Activated naive CD4-positive, alpha-beta T cell treated with anti-CD3 and anti-CD28 coated beads, Interleukin-2, amount 50 U/mL, for 24 hours (primary cell): ENCODE results near the gene BUB1.

ENCODE experiments used
- H3K27ac Mint-ChIP-seq: one replicate; pipeline ENCODE4 v1.8.0; 2021; ENCODE audit warnings: mild to moderate bottlenecking, mixed read lengths
- H3K27me3 Mint-ChIP-seq: one replicate; pipeline ENCODE4 v1.8.0; 2021; ENCODE audit warnings: mixed read lengths
- H3K36me3 Mint-ChIP-seq: one replicate; pipeline ENCODE4 v1.8.0; 2021; ENCODE audit warnings: mixed read lengths
- H3K4me1 Mint-ChIP-seq: one replicate; pipeline ENCODE4 v1.8.0; 2021; ENCODE audit warnings: mixed read lengths
- H3K4me3 Mint-ChIP-seq: one replicate; pipeline ENCODE4 v1.8.0; 2021; ENCODE audit warnings: mild to moderate bottlenecking, mixed read lengths
- H3K9me3 Mint-ChIP-seq: one replicate; pipeline ENCODE4 v1.8.0; 2021; ENCODE audit warnings: mixed read lengths

The BUB1 gene

DNA sequence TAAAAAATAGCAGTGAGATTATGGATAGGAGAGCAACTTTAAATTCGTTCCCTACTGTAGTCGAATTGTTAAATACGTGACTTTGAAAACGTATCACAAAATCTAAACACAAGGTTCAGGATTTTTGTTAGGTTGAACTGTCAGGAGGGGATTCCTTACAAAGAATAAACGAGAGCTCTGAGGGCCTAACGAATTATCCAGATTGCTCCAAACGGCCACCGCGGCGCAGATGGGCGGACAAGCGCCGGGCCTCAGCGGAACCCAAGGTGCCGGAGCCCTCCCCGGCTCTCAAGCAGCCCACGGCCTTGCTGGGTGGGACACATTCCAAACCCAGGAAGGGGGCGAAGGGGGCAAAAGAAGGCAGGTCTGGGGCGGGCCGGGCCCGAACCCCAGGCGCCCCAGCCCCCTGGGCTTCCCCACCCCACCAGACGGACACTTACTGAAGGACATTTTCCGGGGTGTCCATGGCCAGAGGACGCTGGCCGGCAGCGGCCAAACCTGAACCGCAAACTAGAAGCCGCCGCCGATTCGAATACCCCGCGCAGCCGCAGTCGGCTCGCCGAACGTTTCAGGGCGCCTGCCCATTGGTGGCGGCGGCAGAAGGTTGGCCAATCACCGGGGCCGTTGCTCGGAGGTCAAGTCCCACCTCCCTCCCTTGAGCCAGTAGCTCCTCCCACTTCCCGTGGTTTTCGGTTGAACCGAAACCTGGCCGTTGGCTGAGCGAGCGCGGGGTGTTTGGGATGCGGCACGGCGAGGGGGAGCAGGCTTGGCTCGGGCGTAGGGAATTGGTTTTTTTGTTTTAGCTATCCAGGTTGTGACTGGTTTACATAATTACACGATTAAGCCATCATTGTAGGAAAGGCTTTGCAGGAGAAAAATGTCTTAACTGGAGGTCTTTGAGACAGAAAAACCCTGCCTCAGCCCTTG is at the start of gene BUB1:
Gene BUB1, minus strand, starts transcription at position 534 of the 927 bp plus-strand sequence. Its CDS starts 68 bp downstream, at position 466.
- Mint-ChIP-seq H3K9me3 (no peaks in the 10 kb centered on the region), H3K36me3 (no peaks in the 10 kb centered on the region), H3K27ac (peak within 1 kb of the TSS; percentile 78), H3K4me3 (peak within 1 kb of the TSS; percentile 91), H3K27me3 (no peaks in the 10 kb centered on the region), H3K4me1 (peaks cover 16% of the 10 kb centered on the region)

DNA sequence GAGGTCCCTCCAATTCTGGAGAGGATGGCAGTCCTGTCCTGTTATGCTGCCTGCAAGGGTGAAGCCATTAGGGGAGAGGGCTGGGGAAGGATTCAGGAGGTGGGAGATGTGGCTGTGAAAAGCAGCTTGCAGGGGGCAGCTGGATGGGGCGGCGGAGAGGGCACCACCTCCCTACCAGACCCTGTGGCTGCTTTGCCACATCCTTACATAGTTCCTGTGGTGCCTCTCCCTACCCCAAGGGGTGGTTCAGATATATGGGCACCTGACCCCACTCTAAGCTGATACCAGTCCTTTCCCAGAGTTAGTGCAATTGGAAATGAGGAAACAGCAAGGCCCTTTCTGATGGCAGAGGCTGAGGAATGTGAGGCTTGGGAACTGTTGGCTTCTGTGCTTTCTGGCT is 48.4 kb upstream of the BUB1 start:
- Mint-ChIP-seq H3K27me3 (peaks cover 8% of the 10 kb centered on the region), H3K9me3 (no peaks in the 10 kb centered on the region), H3K4me3 (no peak overlapping the region), H3K4me1 (no peaks in the 10 kb centered on the region), H3K36me3 (no peaks in the 10 kb centered on the region), H3K27ac (no peak overlapping the region)

DNA sequence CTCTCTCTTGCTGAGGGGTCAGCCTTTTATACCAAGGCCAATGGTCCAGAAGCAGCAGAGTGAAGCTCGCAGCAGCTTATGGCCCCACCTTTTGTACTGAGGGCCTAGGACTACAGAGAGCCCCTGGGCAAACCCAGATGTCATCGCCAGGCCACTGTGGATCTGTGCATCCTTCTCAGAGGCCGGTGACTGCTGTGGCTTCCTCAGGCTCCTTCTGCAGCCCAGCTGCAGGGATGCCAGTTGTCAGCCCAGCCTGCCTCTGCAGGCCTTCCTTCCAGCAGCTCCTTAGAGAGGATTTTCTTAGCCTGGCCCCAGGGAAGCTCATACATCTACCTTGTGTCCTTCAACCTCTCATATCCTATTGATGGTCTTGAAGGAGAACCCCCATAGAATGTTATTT is 48.0 kb upstream of the BUB1 start:
- H3K9me3 Mint-ChIP-seq = no peaks in the 10 kb centered on the region
- no peaks in the 10 kb centered on the region for H3K36me3 Mint-ChIP-seq
- no peak overlapping the region for H3K4me3 Mint-ChIP-seq
- H3K27me3 Mint-ChIP-seq = peaks cover 4% of the 10 kb centered on the region
- no peak overlapping the region for H3K27ac Mint-ChIP-seq
- no peaks in the 10 kb centered on the region for H3K4me1 Mint-ChIP-seq

DNA sequence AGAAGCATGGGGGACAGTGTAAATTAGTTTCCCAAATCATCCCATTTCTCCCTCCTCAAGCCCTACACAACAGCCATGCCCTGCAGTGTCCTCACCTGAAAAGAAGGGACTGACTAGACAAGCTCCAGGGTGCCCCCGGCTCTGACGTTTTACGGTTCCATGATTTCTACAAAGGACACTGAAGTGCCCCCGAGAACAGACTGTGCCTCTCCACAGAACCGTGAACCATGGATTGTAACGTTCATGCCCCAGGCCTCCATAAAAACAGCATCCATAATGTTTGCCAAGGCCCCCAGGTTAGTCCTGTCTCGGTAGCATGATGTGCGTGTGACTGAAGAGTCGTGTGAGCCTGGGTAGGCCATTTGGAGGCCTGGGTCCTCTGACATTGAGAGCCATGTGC is 47.5 kb upstream of the BUB1 start:
- Mint-ChIP-seq H3K36me3 (no peaks in the 10 kb centered on the region), H3K27me3 (peaks cover 2% of the 10 kb centered on the region), H3K9me3 (no peaks in the 10 kb centered on the region), H3K4me3 (no peak overlapping the region), H3K27ac (no peak overlapping the region), H3K4me1 (no peaks in the 10 kb centered on the region)

DNA sequence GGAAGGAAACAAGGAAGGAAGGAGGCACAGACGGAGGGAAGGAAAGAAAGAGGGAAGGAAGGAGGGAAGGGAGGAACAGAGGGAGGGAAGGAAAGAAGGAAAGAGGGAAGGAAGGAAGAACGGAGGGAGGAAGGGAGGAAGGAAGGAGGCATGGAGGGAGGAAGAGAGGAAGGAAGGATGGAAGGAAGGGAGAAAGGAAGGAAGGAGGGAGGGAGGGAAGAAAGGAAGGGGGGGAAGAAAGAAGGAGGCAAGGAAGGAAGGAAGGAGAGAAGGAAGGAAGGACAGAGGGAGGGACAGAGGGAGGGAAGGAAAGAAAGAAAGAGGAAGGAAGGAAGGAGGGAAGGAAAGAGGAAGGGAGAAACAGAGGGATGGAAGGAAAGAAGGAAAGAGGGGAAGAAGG is 47.0 kb upstream of the BUB1 start:
- Mint-ChIP-seq H3K4me1 (no peaks in the 10 kb centered on the region), H3K4me3 (no peak overlapping the region), H3K9me3 (no peaks in the 10 kb centered on the region), H3K36me3 (no peaks in the 10 kb centered on the region), H3K27me3 (peaks cover 2% of the 10 kb centered on the region), H3K27ac (no peak overlapping the region)

DNA sequence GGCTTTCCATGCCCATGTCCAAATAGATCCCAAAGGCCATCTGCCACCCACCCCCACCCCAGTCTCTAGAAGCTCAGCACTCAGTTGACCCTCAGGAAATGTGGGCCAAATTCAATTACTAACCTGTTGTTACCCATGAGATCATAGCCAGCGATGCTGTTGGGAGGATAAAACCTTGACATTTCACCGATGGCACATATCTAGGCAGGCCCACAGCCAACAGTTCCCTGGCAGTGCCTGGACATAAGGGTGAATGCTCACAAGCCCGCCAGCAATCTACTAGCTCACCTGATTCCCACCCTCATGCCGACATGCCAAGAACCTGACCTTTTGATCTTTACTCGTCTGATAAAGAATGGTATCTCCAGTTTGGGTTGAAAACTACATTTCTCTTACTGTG is 42.7 kb upstream of the BUB1 start:
- H3K27ac Mint-ChIP-seq = no peak overlapping the region
- H3K27me3 Mint-ChIP-seq = peaks cover 11% of the 10 kb centered on the region
- H3K4me1 Mint-ChIP-seq = no peaks in the 10 kb centered on the region
- H3K4me3 Mint-ChIP-seq = no peak overlapping the region
- H3K36me3 Mint-ChIP-seq = no peaks in the 10 kb centered on the region
- no peaks in the 10 kb centered on the region for H3K9me3 Mint-ChIP-seq

DNA sequence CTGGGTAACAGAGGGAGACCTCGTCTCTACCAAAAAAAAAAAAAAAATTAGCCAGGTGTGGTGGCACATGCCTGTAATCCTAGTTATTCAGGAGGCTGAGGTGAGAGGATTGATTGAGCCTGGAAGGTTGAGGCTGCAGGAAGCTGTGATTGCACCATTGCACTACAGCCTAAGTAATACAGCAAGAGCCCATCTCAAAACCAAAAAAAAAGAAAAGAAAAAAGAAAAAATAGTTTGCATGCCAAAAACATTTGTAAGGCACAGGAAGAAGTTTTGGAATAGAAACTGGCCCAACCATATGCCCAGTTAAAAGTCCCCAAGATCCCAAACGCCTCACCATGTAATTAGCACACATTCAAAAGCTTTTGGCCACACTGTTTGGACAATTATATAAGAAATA is 41.1 kb upstream of the BUB1 start:
- no peak overlapping the region for H3K27ac Mint-ChIP-seq
- H3K9me3 Mint-ChIP-seq = no peaks in the 10 kb centered on the region
- no peaks in the 10 kb centered on the region for H3K36me3 Mint-ChIP-seq
- no peaks in the 10 kb centered on the region for H3K4me1 Mint-ChIP-seq
- peaks cover 19% of the 10 kb centered on the region for H3K27me3 Mint-ChIP-seq
- H3K4me3 Mint-ChIP-seq = no peak overlapping the region

DNA sequence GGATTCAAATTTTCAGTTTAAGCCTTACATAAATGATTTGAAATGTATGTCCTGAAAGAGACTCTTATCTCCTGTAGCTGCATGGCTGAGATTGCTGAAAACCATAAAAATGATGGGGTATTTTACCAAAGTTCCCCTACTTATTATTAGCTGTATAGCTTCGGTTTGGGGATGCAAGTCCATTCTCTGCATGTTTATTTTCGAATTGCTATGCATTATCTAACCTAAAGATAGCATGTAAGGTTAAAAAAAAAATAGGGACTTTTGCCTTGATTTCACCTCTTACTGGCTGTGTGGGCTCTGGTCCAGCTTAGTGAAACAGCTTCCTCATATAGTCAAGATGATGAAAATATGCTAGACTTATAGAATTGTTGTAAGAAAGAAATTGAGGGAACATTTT is 40.5 kb upstream of the BUB1 start:
- H3K27ac Mint-ChIP-seq = no peak overlapping the region
- H3K27me3 Mint-ChIP-seq = peaks cover 19% of the 10 kb centered on the region
- no peaks in the 10 kb centered on the region for H3K9me3 Mint-ChIP-seq
- no peaks in the 10 kb centered on the region for H3K4me1 Mint-ChIP-seq
- H3K36me3 Mint-ChIP-seq = no peaks in the 10 kb centered on the region
- H3K4me3 Mint-ChIP-seq = no peak overlapping the region

DNA sequence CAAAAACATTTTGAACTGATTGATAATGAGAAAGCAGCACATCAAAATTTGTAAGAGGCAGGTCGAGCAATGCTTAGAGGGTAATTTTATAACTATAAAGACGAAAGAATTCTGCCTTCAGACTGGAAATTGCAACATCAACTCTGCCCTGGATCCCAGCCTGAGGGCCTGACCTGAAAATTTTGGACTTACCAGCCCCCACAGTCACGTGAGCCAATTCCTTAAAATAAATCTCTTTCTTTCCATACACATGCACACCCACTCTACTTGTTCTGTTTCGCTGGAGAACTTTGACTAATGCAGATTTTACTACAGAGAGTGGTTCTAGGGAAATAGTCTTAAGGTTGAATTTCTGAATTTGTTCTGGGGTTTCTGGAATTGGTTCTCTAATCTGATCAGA is 39.9 kb upstream of the BUB1 start:
- Mint-ChIP-seq H3K9me3 (no peaks in the 10 kb centered on the region), H3K36me3 (no peaks in the 10 kb centered on the region), H3K27me3 (peaks cover 22% of the 10 kb centered on the region), H3K4me1 (no peaks in the 10 kb centered on the region), H3K27ac (no peak overlapping the region), H3K4me3 (no peak overlapping the region)

DNA sequence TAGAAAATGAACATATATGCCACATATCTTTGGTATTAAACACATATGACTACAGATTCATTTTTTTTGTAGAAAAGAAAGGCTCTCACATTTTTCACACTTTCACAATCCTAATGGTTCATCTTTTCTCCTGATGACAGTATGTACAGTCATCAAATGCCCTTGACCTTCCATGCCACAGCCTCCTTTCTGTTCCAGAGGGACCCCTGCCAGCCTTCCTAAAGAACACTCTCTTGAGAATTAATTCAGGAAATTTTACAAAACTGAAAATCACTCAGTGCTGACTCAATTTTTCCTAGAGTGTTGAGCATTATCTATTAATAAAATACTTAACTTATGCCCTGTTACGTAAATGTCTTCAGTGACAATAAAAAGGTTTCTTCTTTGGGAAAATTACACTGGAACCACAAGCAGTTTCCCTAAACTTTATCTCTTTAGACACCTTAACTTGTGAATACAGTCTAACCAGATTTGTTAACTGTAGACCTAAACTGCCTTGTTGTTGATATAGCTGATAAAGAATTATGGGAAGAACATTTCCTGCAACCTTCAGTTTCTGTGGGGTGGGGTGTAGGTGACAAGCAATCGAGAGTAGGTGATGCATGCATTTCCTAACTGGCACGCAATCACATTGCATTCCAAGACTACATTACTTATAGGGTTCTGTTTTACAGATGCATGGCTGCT is 39.2 kb upstream of the BUB1 start:
- Mint-ChIP-seq H3K27me3 (peaks cover 26% of the 10 kb centered on the region), H3K27ac (no peak overlapping the region), H3K36me3 (no peaks in the 10 kb centered on the region), H3K4me1 (no peaks in the 10 kb centered on the region), H3K9me3 (no peaks in the 10 kb centered on the region), H3K4me3 (no peak overlapping the region)

DNA sequence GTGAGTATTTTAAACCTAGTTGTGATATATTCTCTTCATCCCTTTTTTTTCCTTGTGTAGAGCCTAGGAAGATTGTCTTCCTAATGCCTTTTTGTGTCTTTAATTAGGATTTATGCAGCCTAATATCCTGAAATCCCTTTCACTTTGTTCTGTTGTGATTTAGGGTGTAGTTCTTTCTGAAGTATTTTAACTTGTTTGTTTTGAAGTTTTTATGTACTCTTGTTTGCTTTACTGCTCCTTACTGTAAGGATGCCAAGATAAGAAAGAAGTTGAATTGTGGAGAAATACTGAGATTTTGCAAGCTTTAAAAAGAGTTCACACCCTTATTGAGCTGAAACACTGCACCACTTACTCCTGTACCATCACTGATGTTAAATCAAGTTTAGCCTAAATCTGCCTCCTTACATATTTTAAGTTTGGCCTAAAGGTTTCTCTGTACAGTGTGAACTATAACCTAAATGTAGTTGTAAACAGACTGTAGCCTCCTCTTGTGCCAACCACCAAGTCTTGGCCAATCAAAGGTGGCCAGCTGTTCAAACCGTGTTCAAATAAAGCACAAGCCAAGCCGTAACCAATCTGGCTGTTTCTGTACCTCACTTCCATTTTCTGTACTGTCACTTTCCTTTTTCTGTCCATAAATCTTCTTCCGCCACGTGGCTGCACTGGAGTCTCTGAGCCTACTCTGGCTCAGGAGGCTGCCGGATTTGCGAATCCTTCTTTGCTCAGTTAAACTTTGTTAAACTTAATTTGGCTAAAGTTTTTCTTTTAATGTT is 36.8 kb upstream of the BUB1 start:
- Mint-ChIP-seq H3K4me1 (no peaks in the 10 kb centered on the region), H3K27ac (no peak overlapping the region), H3K9me3 (no peaks in the 10 kb centered on the region), H3K27me3 (peaks cover 30% of the 10 kb centered on the region), H3K4me3 (no peak overlapping the region), H3K36me3 (no peaks in the 10 kb centered on the region)

DNA sequence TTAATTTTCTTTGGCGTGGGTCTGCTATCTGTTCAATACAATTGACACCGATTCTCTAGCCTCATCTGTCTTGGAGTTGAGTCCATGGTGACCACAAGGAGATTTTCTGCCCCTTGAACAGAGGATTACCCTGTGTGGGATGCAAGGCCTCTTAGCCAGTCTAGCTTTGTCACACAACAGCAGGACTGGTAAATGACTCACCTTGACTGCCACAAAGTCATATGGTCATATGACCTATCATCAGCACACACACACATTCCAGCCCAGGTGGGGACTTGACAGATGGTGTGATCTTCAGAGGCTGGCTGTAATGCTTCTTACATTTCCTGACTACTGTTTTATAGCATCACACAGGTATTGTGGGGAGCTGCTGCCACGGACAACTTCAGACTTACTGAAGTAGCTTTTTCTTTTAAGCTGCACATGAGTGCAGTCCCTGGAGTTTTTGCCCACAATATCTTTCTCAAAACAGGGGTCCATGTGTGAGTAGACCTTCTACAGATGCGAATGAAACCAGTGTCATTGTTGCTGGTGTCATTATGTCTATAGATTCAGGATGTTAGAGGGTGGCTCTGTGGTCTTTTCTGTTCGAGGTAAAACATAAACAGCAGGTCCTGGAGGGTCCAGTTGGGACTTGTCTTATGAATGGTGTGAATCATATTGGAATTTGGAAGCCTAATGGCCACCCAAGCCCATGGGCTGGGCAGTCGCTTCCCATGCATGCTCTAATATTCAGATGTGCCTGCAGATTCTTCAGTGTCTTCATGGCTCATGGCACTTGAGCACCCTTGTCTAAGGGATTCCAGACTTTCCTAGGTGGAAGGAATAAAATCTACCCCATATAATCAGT is 35.9 kb upstream of the BUB1 start:
- Mint-ChIP-seq H3K27me3 (peaks cover 30% of the 10 kb centered on the region), H3K9me3 (no peaks in the 10 kb centered on the region), H3K36me3 (no peaks in the 10 kb centered on the region), H3K4me1 (no peaks in the 10 kb centered on the region), H3K27ac (no peak overlapping the region), H3K4me3 (no peak overlapping the region)

DNA sequence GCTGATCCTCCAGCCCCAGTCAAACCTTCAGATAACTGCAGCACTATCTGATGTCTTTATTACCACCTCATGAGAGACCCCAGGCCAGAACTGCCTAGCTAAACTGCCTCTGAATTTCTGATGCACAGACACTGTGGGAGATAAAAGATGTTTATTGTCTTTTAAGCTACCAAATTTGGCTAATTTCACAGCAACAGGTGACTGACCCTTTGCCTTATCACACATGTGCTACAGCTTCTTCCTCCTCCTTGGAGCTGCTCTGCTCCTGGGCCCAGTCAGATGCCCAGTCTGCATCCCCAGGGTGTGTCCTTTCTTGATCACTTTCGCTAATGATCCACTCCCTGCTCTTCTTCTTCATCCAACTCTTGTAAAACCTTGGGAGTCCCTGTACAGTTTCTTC is 34.9 kb upstream of the BUB1 start:
- Mint-ChIP-seq H3K36me3 (no peaks in the 10 kb centered on the region), H3K9me3 (no peaks in the 10 kb centered on the region), H3K27me3 (peaks cover 29% of the 10 kb centered on the region), H3K4me3 (no peak overlapping the region), H3K4me1 (no peaks in the 10 kb centered on the region), H3K27ac (no peak overlapping the region)

DNA sequence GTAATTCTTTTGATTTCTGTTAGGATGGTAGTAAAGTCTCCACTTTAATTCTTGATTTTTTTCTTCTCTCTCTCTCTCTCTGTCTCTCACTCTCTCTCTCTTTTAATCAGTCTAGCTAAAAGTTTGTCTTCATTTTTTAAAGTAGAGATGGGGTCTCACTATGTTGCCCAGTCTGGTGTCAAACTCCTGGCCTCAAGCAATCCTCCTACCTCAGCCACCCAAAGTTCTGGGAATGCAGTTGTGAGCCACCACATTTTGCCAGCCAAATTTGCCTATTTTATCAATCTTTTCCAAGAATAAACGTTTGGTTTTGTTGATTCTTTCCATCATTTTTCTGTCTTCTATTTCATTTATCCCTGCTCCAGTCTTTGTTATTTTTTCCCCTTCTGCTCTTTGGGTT is 30.6 kb upstream of the BUB1 start:
- H3K36me3 Mint-ChIP-seq = no peaks in the 10 kb centered on the region
- H3K9me3 Mint-ChIP-seq = no peaks in the 10 kb centered on the region
- H3K27me3 Mint-ChIP-seq = peaks cover 24% of the 10 kb centered on the region
- H3K4me3 Mint-ChIP-seq = no peak overlapping the region
- no peaks in the 10 kb centered on the region for H3K4me1 Mint-ChIP-seq
- no peak overlapping the region for H3K27ac Mint-ChIP-seq

DNA sequence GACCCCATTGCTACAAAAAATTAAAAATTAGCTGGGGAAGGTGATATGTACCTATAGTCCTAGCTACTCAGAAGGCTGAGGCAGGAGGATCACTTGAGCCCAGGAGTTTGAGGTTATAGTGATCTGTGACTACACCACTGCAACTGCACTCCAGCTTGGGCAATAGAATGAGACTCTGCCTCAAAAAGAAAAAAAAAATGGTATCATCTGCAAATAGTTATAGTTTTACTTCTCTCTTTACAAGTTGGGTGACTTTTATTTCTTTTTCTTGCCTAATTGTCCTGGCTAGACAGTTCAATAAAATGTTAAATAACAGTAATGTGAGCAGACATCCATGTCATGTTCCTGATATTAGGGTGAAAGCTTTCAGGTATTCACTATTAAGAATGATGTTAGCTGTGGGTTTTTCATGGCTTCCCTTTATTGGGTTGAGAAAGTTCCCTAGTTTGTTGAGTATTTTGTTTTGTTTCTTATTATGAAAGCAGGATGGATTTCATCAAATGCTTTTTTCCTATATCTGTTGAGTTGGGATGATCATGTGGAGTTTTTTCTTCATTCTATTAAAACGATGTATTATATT is 29.6 kb upstream of the BUB1 start:
- H3K4me3 Mint-ChIP-seq = no peak overlapping the region
- no peak overlapping the region for H3K27ac Mint-ChIP-seq
- peaks cover 21% of the 10 kb centered on the region for H3K27me3 Mint-ChIP-seq
- H3K4me1 Mint-ChIP-seq = no peaks in the 10 kb centered on the region
- no peaks in the 10 kb centered on the region for H3K9me3 Mint-ChIP-seq
- no peaks in the 10 kb centered on the region for H3K36me3 Mint-ChIP-seq
